ENCODE measurements around the gene SEMA6D. TPM values are rescaled to one million over a fixed set of nuclear protein-coding genes. Genes with fewer than 3 reads are reported as not detected.

SEMA6D gene
- total RNA-seq, 4 donors from 2014 or later: 1.5 to 27.2 (median 5.5) TPM

DNA sequence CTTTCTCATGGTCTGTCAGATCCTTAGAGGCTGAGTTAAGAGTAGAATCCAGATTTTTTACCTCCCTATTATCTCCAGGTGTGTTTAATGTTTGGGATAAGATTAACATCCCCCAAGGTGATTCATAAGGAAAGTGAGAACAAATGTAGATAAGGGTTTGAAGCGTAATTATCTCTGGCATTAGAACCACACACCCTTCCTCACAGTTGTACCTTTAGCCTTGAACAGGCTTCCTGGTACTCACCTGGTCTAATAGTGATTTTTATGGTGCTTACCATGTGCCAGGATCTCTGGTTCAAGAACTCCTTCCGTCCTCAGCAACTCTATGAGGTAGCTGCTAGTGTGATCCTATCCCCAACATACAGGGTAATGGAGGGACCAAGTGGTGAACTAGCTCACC is 27.7 kb downstream of the SEMA6D start:
- Histone ChIP-seq H3K36me3 (no peaks in the 10 kb centered on the region), H3K4me3 (no peak overlapping the region), H3K27ac (no peak overlapping the region), H3K27me3 (no peaks in the 10 kb centered on the region), H3K4me1 (no peaks in the 10 kb centered on the region), H3K9me3 (no peaks in the 10 kb centered on the region)
- no peak for DNase-seq
- intact Hi-C loops (cut with DNase I; ENCODE audit: low total_unique reads): no loop called here
- TF ChIP-seq POLR2A (IDR thresholded peaks at IDR 0.05): no peak
- TF ChIP-seq, protein P1, sequence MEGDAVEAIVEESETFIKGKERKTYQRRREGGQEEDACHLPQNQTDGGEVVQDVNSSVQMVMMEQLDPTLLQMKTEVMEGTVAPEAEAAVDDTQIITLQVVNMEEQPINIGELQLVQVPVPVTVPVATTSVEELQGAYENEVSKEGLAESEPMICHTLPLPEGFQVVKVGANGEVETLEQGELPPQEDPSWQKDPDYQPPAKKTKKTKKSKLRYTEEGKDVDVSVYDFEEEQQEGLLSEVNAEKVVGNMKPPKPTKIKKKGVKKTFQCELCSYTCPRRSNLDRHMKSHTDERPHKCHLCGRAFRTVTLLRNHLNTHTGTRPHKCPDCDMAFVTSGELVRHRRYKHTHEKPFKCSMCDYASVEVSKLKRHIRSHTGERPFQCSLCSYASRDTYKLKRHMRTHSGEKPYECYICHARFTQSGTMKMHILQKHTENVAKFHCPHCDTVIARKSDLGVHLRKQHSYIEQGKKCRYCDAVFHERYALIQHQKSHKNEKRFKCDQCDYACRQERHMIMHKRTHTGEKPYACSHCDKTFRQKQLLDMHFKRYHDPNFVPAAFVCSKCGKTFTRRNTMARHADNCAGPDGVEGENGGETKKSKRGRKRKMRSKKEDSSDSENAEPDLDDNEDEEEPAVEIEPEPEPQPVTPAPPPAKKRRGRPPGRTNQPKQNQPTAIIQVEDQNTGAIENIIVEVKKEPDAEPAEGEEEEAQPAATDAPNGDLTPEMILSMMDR (IDR thresholded peaks at IDR 0.05): no peak

DNA sequence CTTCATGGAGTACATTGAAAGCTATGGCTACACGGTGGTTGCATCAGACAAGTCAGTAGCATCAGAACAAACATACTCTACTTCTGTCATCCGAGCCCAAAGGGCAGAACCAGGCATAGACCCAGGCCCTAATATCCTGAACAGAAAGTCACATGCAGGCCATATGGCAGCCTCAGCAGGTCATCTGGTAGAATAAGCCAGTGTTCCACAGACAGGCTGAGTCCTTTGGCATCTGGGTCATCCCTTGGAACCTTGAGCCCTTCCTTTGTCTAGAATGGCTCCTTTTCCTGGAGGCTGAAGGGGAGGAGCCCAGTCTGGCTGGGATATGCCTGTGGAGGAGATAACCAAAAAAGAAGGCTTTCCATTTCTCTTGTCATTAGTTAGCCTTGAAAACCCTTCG is 29.2 kb downstream of the SEMA6D start:
- H3K27ac ChIP-seq: no peak overlapping the region
- TF ChIP-seq, protein P1 (IDR thresholded peaks at IDR 0.05): no peak
- no peak for TF ChIP-seq POLR2A (IDR thresholded peaks at IDR 0.05)
- intact Hi-C loops (cut with DNase I; ENCODE audit: low total_unique reads): no loop called here
- no peaks in the 10 kb centered on the region for H3K36me3 ChIP-seq
- H3K9me3 ChIP-seq: no peaks in the 10 kb centered on the region
- H3K4me3 ChIP-seq: no peak overlapping the region
- no peaks in the 10 kb centered on the region for H3K4me1 ChIP-seq
- no peaks in the 10 kb centered on the region for H3K27me3 ChIP-seq
- DNase-seq: no peak

DNA sequence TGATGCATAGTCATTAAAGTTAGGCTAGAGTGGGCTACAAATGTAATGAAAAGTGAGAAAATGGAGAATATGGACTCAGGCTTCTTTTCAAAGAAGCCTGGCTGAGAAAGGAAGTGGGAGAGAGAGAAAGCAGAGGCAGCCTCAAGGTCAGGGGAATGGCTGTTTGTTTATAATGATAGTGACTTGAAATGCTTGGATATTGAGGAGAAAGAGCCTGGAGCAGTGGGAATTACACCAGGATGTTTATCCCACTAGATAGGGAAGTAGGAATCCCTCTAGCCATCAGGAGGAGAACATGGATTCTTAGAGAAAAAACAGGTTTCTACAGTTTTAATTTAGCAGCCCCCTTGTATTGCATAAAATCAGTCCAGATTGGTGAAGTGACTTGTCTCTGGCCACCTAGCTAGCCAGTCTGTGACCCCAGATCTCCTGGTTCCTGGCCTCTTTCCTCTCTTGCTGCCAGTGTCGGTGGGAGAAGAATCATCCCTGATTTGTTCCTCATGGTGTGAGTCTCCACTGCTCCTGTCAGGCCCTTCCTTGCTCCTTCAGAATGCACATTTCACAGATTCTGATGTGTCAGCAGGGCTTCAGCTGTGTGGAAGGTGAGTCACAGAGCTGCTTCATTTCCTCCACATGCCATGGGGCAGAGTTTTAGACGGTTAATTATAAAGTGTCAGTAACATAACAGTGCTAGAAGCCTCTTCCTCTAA is 32.9 kb downstream of the SEMA6D start:
- no peak for TF ChIP-seq POLR2A (IDR thresholded peaks at IDR 0.05)
- TF ChIP-seq, protein P1 (IDR thresholded peaks at IDR 0.05): no peak
- Histone ChIP-seq H3K27ac (no peak overlapping the region), H3K4me1 (no peaks in the 10 kb centered on the region), H3K27me3 (no peaks in the 10 kb centered on the region), H3K4me3 (no peak overlapping the region), H3K9me3 (peaks cover 0 to 4% of the 10 kb centered on the region in 2 donors), H3K36me3 (no peaks in the 10 kb centered on the region)
- DNase-seq: no peak
- intact Hi-C loops (cut with DNase I; ENCODE audit: low total_unique reads): no loop called here

DNA sequence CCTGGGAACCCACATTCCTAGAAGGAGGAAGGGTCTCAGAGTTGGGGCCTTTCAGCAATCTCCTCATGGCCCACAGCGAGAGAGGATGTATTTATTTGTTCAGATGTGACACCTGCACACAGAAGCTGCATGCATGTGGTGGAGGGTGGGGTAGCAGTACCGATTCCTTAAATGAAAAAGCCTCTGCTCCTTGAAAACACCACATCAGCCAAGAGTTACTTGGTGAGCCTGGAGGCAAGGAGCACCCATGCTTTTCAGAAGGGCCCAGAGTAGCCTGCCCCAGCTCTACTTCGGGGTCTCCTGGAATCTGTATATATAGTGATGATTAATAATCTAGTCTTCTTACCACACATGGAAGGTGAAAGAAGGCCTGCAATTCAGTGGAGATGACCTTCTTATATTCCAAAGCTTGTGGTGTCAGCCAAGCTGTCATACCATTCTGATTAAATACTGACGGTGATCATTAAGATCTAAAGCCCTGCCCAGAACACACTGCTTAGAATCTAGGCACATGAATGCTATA is 33.5 kb downstream of the SEMA6D start:
- Histone ChIP-seq H3K36me3 (no peaks in the 10 kb centered on the region), H3K4me1 (no peaks in the 10 kb centered on the region), H3K4me3 (no peak overlapping the region), H3K27ac (no peak overlapping the region), H3K9me3 (peaks cover 0 to 4% of the 10 kb centered on the region in 2 donors), H3K27me3 (no peaks in the 10 kb centered on the region)
- intact Hi-C loops (cut with DNase I; ENCODE audit: low total_unique reads): no loop called here
- no peak for DNase-seq
- no peak for TF ChIP-seq POLR2A (IDR thresholded peaks at IDR 0.05)
- TF ChIP-seq, protein P1 (IDR thresholded peaks at IDR 0.05): no peak

DNA sequence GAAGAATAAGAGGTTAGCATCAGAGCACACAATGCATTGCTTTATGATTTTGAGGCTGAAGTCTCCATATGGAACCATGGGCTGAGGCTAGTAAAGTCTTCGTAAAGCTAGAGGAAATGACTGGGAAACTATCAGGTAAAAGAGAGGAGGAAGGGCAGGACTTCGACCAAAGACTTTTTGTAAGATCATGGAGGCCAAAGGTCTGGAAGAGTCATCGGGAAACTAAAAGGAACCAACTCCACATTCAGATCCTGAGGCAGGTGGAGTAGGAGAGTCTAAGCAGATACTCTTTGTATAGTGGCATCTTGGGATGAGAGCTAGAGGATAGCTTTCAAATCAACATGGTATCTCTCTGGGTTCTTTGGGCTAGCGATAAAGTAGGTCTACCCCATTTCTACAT is 36.3 kb downstream of the SEMA6D start:
- DNase-seq: no peak
- peaks cover 0 to 4% of the 10 kb centered on the region in 2 donors for H3K9me3 ChIP-seq
- intact Hi-C loops (cut with DNase I; ENCODE audit: low total_unique reads): no loop called here
- H3K27me3 ChIP-seq: no peaks in the 10 kb centered on the region
- TF ChIP-seq POLR2A (IDR thresholded peaks at IDR 0.05): no peak
- TF ChIP-seq, protein P1 (IDR thresholded peaks at IDR 0.05): no peak
- no peak overlapping the region for H3K4me3 ChIP-seq
- no peak overlapping the region for H3K27ac ChIP-seq
- no peaks in the 10 kb centered on the region for H3K4me1 ChIP-seq
- H3K36me3 ChIP-seq: no peaks in the 10 kb centered on the region

Measured in uterus (tissue), 4 donors.